SU-DHL-6 (cell line): Measurements from ENCODE around the gene ABTB2.

Experiments
- H2AFZ ChIP-seq: fragments of 200-600 bp; sonication (generic); 2 replicates; pipeline ENCODE4 v1.6.1; 2014; ENCODE audit warnings: low read depth, mild to moderate bottlenecking, moderate library complexity, mixed read lengths, antibody characterized with exemption, low read length; ENCODE audit not compliant: severe bottlenecking
- H3F3A ChIP-seq: fragments of 200-600 bp; shearing (Covaris generic); 2 replicates; pipeline ENCODE4 v1.6.0; 2016; ENCODE audit warnings: antibody characterized with exemption, mild to moderate bottlenecking; ENCODE audit not compliant: insufficient read depth
- H3K27ac ChIP-seq: fragments of 200-600 bp; sonication (generic); 2 replicates; pipeline ENCODE4 v1.5.1; 2016; ENCODE audit warnings: low read depth, mild to moderate bottlenecking, low read length, moderate library complexity, mixed read lengths
- H3K27me3 ChIP-seq: fragments of 200-600 bp; sonication (generic), shearing (Covaris generic); 2 replicates; pipeline ENCODE4 v1.6.0; 2014; ENCODE audit warnings: mild to moderate bottlenecking, low read length
- H3K36me3 ChIP-seq: fragments of 200-600 bp; sonication (generic); 2 replicates; pipeline ENCODE4 v1.6.1; 2014; ENCODE audit warnings: mild to moderate bottlenecking, low read length, mixed read lengths
- H3K4me2 ChIP-seq: fragments of 300-600, 200-600 bp; shearing (Covaris generic), sonication (generic); 2 replicates; pipeline ENCODE4 v1.6.0; 2014; ENCODE audit warnings: low read length, low read depth, mild to moderate bottlenecking; ENCODE audit not compliant: poor library complexity, severe bottlenecking
- H3K4me3 ChIP-seq: fragments of 200-600 bp; sonication (generic); 2 replicates; pipeline ENCODE4 v1.5.1; 2014; ENCODE audit warnings: antibody characterized with exemption, low read length, mild to moderate bottlenecking, mixed read lengths; ENCODE audit not compliant: insufficient read depth, poor library complexity, severe bottlenecking
- H3K79me2 ChIP-seq: fragments of 200-600 bp; sonication (generic); 2 replicates; pipeline ENCODE4 v1.6.1; 2014; ENCODE audit warnings: mild to moderate bottlenecking, low read length, moderate library complexity; ENCODE audit not compliant: insufficient read depth
- H3K9ac ChIP-seq: fragments of 200-600 bp; sonication (generic); 2 replicates; pipeline ENCODE4 v1.7.0; 2014; ENCODE audit warnings: mild to moderate bottlenecking, low read length
- H3K9me2 ChIP-seq: fragments of 200-600 bp; sonication (generic); replicated peaks from 2 replicates; pipeline ENCODE4 v1.6.1; 2014; ENCODE audit warnings: low read length; ENCODE audit not compliant: insufficient read depth
- H3K9me3 ChIP-seq: fragments of 200-600 bp; sonication (generic); 2 replicates; pipeline ENCODE4 v1.6.1; 2014; ENCODE audit warnings: low read length, mixed read lengths; ENCODE audit not compliant: insufficient read depth
- H4K20me1 ChIP-seq: fragments of 200-600 bp; sonication (generic); 2 replicates; pipeline ENCODE4 v1.6.1; 2014; ENCODE audit warnings: low read depth, mild to moderate bottlenecking, antibody characterized with exemption, low read length, moderate library complexity, mixed read lengths
- CTCF ChIP-seq: fragments of 200-600 bp; sonication (generic); IDR thresholded peaks from one replicate; pipeline ENCODE4 v1.5.1; 2017; ENCODE audit warnings: antibody characterized with exemption, mild to moderate bottlenecking, low read length, moderate library complexity; ENCODE audit not compliant: insufficient read depth, poor library complexity, severe bottlenecking
- EZH2phosphoT487 ChIP-seq: fragments of 200-600 bp; sonication (generic), shearing (Covaris generic); conservative IDR thresholded peaks from 2 replicates; pipeline ENCODE4 v1.6.1; 2018; ENCODE audit warnings: mild to moderate bottlenecking, antibody characterized with exemption, low read length, moderate library complexity, mixed read lengths

ABTB2 gene

GRCh38 chr11:34296412-34296811 is 61.4 kb downstream of the ABTB2 start:
- no peaks in the 10 kb centered on the region for H3K9me2 ChIP-seq
- no peaks in the 10 kb centered on the region for H4K20me1 ChIP-seq
- no peak overlapping the region for H3K4me2 ChIP-seq
- H3F3A ChIP-seq: no peaks in the 10 kb centered on the region
- H3K27me3 ChIP-seq: no peaks in the 10 kb centered on the region
- H2AFZ ChIP-seq: no peak overlapping the region
- H3K79me2 ChIP-seq: no peaks in the 10 kb centered on the region
- H3K36me3 ChIP-seq: no peaks in the 10 kb centered on the region
- H3K9ac ChIP-seq: no peak overlapping the region
- no peak overlapping the region for H3K27ac ChIP-seq
- TF ChIP-seq CTCF: no peak
- no peak for TF ChIP-seq EZH2phosphoT487
- H3K9me3 ChIP-seq: no peaks in the 10 kb centered on the region
- H3K4me3 ChIP-seq: no peak overlapping the region

GRCh38 chr11:34292546-34292945 is 65.3 kb downstream of the ABTB2 start:
- Histone ChIP-seq H3K27ac (no peak overlapping the region), H3K9me2 (no peaks in the 10 kb centered on the region), H3K4me2 (no peak overlapping the region), H3F3A (no peaks in the 10 kb centered on the region), H3K4me3 (no peak overlapping the region), H4K20me1 (no peaks in the 10 kb centered on the region), H3K27me3 (no peaks in the 10 kb centered on the region), H3K9ac (no peak overlapping the region), H2AFZ (no peak overlapping the region), H3K9me3 (no peaks in the 10 kb centered on the region), H3K36me3 (no peaks in the 10 kb centered on the region), H3K79me2 (no peaks in the 10 kb centered on the region)
- TF ChIP-seq EZH2phosphoT487: no peak
- no peak for TF ChIP-seq CTCF

- H3K27me3 ChIP-seq: no peaks in the 10 kb centered on the region
- H3K79me2 ChIP-seq: no peaks in the 10 kb centered on the region
- no peak overlapping the region for H2AFZ ChIP-seq
- no peak overlapping the region for H3K4me3 ChIP-seq
- H3K9ac ChIP-seq: no peak overlapping the region
- no peak for TF ChIP-seq EZH2phosphoT487
- no peak for TF ChIP-seq CTCF
- no peaks in the 10 kb centered on the region for H3K9me3 ChIP-seq
- no peaks in the 10 kb centered on the region for H4K20me1 ChIP-seq
- H3K36me3 ChIP-seq: no peaks in the 10 kb centered on the region
- no peaks in the 10 kb centered on the region for H3K9me2 ChIP-seq
- no peaks in the 10 kb centered on the region for H3F3A ChIP-seq
- H3K27ac ChIP-seq: no peak overlapping the region
- no peak overlapping the region for H3K4me2 ChIP-seq
These were observed 65.7 kb downstream of the ABTB2 start for GRCh38 chr11:34292111-34292510.

GRCh38 chr11:34290926-34291325 is 66.9 kb downstream of the ABTB2 start:
- no peak overlapping the region for H3K27ac ChIP-seq
- no peaks in the 10 kb centered on the region for H3F3A ChIP-seq
- no peaks in the 10 kb centered on the region for H4K20me1 ChIP-seq
- no peaks in the 10 kb centered on the region for H3K9me2 ChIP-seq
- TF ChIP-seq EZH2phosphoT487 (no peak), CTCF (no peak)
- no peaks in the 10 kb centered on the region for H3K36me3 ChIP-seq
- no peak overlapping the region for H3K4me2 ChIP-seq
- no peak overlapping the region for H3K9ac ChIP-seq
- H2AFZ ChIP-seq: no peak overlapping the region
- no peaks in the 10 kb centered on the region for H3K79me2 ChIP-seq
- no peak overlapping the region for H3K4me3 ChIP-seq
- no peaks in the 10 kb centered on the region for H3K27me3 ChIP-seq
- no peaks in the 10 kb centered on the region for H3K9me3 ChIP-seq
